HEK293 (cell line): ENCODE results near the gene DLX4.
A peak's percentile ranks its signal among the peaks of the same experiment; 100 is the strongest.

ENCODE experiments used
- CTCF ChIA-PET: fragments of 350-600 bp; formaldehyde crosslinking; extraction: SDS; loops from one replicate; lab custom pipeline; 2021; ENCODE audit warnings: antibody characterized with exemption; lab: Yijun Ruan, JAX
- POLR2A ChIA-PET: fragments of 300-600 bp; formaldehyde crosslinking; extraction: SDS; loops from one replicate; lab custom pipeline; 2020; ENCODE audit warnings: antibody characterized with exemption, inconsistent platforms; lab: Yijun Ruan, JAX
- H3K27ac ChIP-seq: fragments of 200-500 bp; sonication (Bioruptor generic); 2 replicates; pipeline ENCODE4 v1.5.1; 2014; ENCODE audit warnings: low read depth, low read length, control low read depth, inconsistent platforms; ENCODE audit errors: extremely low read depth
- H3K36me3 ChIP-seq, 2 experiments: fragments of 200-500 bp in 1 of 2; sonication (Bioruptor generic) in 1 of 2; 1 replicate in 1 of 2; 2 replicates in 1 of 2; pipeline ENCODE4 v1.5.1; 2014 to 2017; ENCODE audit warnings: inconsistent platforms in 2 of 2, low read length in 2 of 2; ENCODE audit not compliant: control insufficient read depth in 2 of 2, insufficient read depth in 1 of 2
- H3K4me1 ChIP-seq: fragments of 200-500 bp; sonication (Bioruptor generic); 2 replicates; pipeline ENCODE4 v1.5.1; 2014; ENCODE audit warnings: mild to moderate bottlenecking, low read length, inconsistent platforms; ENCODE audit not compliant: control insufficient read depth, insufficient read depth
- H3K4me3 ChIP-seq: 2 replicates; pipeline ENCODE4 v1.5.1; 2011; ENCODE audit warnings: low read depth, mild to moderate bottlenecking, control low read depth, low read length, moderate library complexity
- H3K9me3 ChIP-seq: fragments of 200-500 bp; sonication (Bioruptor generic); 2 replicates; pipeline ENCODE4 v1.5.1; 2014; ENCODE audit warnings: low read depth, low read length, inconsistent platforms; ENCODE audit not compliant: control insufficient read depth, insufficient read depth
- GLI2 ChIP-seq: fragments of 450-650 bp; formaldehyde crosslinking; IDR thresholded peaks from 2 replicates; pipeline ENCODE4; 2017; ENCODE audit warnings: missing biosample characterization, missing genetic modification characterization, low read depth, borderline replicate concordance
- GLI4 ChIP-seq: fragments of 450-650 bp; formaldehyde crosslinking; IDR thresholded peaks from 2 replicates; pipeline ENCODE4 v1.5.1; 2016; ENCODE audit warnings: missing biosample characterization, missing genetic modification characterization
- GLIS2 ChIP-seq: fragments of 450-650 bp; formaldehyde crosslinking; IDR thresholded peaks from 2 replicates; pipeline ENCODE4 v1.5.1; 2016; ENCODE audit warnings: missing biosample characterization, missing genetic modification characterization
- HOXA7 ChIP-seq: sonication (generic); formaldehyde crosslinking; IDR thresholded peaks from 2 replicates; pipeline ENCODE4 v1.8.1; 2022; ENCODE audit warnings: missing genetic modification reagents, borderline replicate concordance
- HOXC10 ChIP-seq: sonication (generic); formaldehyde crosslinking; IDR thresholded peaks from 2 replicates; pipeline ENCODE4 v1.8.1; 2023; ENCODE audit warnings: mild to moderate bottlenecking, missing genetic modification reagents
- MEIS1 ChIP-seq: sonication (generic); formaldehyde crosslinking; IDR thresholded peaks from 2 replicates; pipeline ENCODE4 v1.8.1; 2022; ENCODE audit warnings: missing genetic modification reagents, mild to moderate bottlenecking, borderline replicate concordance
- SCRT1 ChIP-seq: fragments of 450-650 bp; formaldehyde crosslinking; IDR thresholded peaks from 2 replicates; pipeline ENCODE4 v1.5.1; 2016; ENCODE audit warnings: missing biosample characterization, missing genetic modification characterization, borderline replicate concordance
- SP2 ChIP-seq: fragments of 450-650 bp; formaldehyde crosslinking; IDR thresholded peaks from 2 replicates; pipeline ENCODE4 v1.5.1; 2016; ENCODE audit warnings: missing biosample characterization, missing genetic modification characterization
- SP3 ChIP-seq: fragments of 450-650 bp; formaldehyde crosslinking; IDR thresholded peaks from 2 replicates; pipeline ENCODE4 v1.5.1; 2016; ENCODE audit warnings: missing biosample characterization, missing genetic modification characterization
- ZBTB17 ChIP-seq: fragments of 450-650 bp; formaldehyde crosslinking; IDR thresholded peaks from 2 replicates; pipeline ENCODE4 v1.5.1; 2016; ENCODE audit warnings: missing biosample characterization, missing genetic modification characterization
- ZFP41 ChIP-seq: fragments of 450-650 bp; formaldehyde crosslinking; IDR thresholded peaks from 2 replicates; pipeline ENCODE4 v1.5.1; 2016; ENCODE audit warnings: missing biosample characterization, missing genetic modification characterization, borderline replicate concordance
- ZNF121 ChIP-seq: fragments of 450-650 bp; formaldehyde crosslinking; IDR thresholded peaks from 2 replicates; pipeline ENCODE4 v1.5.1; 2016; ENCODE audit warnings: missing biosample characterization, missing genetic modification characterization
- ZNF169 ChIP-seq: fragments of 450-650 bp; formaldehyde crosslinking; IDR thresholded peaks from 2 replicates; pipeline ENCODE4 v1.5.1; 2016; ENCODE audit warnings: missing biosample characterization, missing genetic modification characterization
- ZNF335 ChIP-seq: fragments of 450-650 bp; formaldehyde crosslinking; conservative IDR thresholded peaks from 2 replicates; pipeline ENCODE4 v1.5.1; 2016; ENCODE audit warnings: missing biosample characterization, missing genetic modification characterization
- ZNF354C ChIP-seq: fragments of 450-650 bp; formaldehyde crosslinking; IDR thresholded peaks from 2 replicates; pipeline ENCODE4 v1.5.1; 2016; ENCODE audit warnings: missing biosample characterization, missing genetic modification characterization, low read depth, borderline replicate concordance
- ZNF48 ChIP-seq: fragments of 450-650 bp; formaldehyde crosslinking; IDR thresholded peaks from 2 replicates; pipeline ENCODE4 v1.5.1; 2016; ENCODE audit warnings: missing biosample characterization, missing genetic modification characterization
- ZNF571 ChIP-seq: fragments of 450-650 bp; formaldehyde crosslinking; IDR thresholded peaks from 2 replicates; pipeline ENCODE4 v1.5.0; 2017; ENCODE audit warnings: missing biosample characterization, missing genetic modification characterization
- ZNF664 ChIP-seq: fragments of 450-650 bp; formaldehyde crosslinking; IDR thresholded peaks from 2 replicates; pipeline ENCODE4 v1.5.1; 2016; ENCODE audit warnings: missing biosample characterization, missing genetic modification characterization
- ZNF747 ChIP-seq: fragments of 450-650 bp; formaldehyde crosslinking; IDR thresholded peaks from 2 replicates; pipeline ENCODE4 v1.5.1; 2016; ENCODE audit warnings: missing biosample characterization, missing genetic modification characterization
- ZNF76 ChIP-seq: fragments of 450-650 bp; formaldehyde crosslinking; IDR thresholded peaks from 2 replicates; pipeline ENCODE4; 2016; ENCODE audit warnings: low read depth, missing biosample characterization, missing genetic modification characterization, borderline replicate concordance
- ZNF791 ChIP-seq: fragments of 450-650 bp; formaldehyde crosslinking; IDR thresholded peaks from 2 replicates; pipeline ENCODE4 v1.5.1; 2016; ENCODE audit warnings: missing biosample characterization, missing genetic modification characterization
- ZSCAN16 ChIP-seq: fragments of 450-650 bp; formaldehyde crosslinking; IDR thresholded peaks from 2 replicates; pipeline ENCODE4 v1.5.1; 2016; ENCODE audit warnings: missing biosample characterization, missing genetic modification characterization
- ZXDB ChIP-seq: fragments of 450-650 bp; formaldehyde crosslinking; IDR thresholded peaks from 2 replicates; pipeline ENCODE4 v1.5.1; 2016; ENCODE audit warnings: missing biosample characterization, missing genetic modification characterization
- TF ChIP-seq, protein P1 (sequence below): sonication (generic); formaldehyde crosslinking; IDR thresholded peaks from 2 replicates; pipeline ENCODE4 v1.8.1; 2022; ENCODE audit warnings: mild to moderate bottlenecking, moderate library complexity, missing genetic modification reagents
- TF ChIP-seq, protein P2 (sequence below): fragments of 450-650 bp; formaldehyde crosslinking; IDR thresholded peaks from 2 replicates; pipeline ENCODE4 v1.5.0; 2017; ENCODE audit warnings: missing biosample characterization, missing genetic modification characterization, borderline replicate concordance
- TF ChIP-seq, protein P3 (sequence below): fragments of 450-650 bp; IDR thresholded peaks from 2 replicates; pipeline ENCODE4 v1.5.1; 2018; ENCODE audit warnings: missing biosample characterization, missing genetic modification characterization
- TF ChIP-seq, protein P4 (sequence below): fragments of 450-650 bp; formaldehyde crosslinking; IDR thresholded peaks from 2 replicates; pipeline ENCODE4 v1.5.1; 2016; ENCODE audit warnings: missing biosample characterization, missing genetic modification characterization

DLX4 gene

DNA sequence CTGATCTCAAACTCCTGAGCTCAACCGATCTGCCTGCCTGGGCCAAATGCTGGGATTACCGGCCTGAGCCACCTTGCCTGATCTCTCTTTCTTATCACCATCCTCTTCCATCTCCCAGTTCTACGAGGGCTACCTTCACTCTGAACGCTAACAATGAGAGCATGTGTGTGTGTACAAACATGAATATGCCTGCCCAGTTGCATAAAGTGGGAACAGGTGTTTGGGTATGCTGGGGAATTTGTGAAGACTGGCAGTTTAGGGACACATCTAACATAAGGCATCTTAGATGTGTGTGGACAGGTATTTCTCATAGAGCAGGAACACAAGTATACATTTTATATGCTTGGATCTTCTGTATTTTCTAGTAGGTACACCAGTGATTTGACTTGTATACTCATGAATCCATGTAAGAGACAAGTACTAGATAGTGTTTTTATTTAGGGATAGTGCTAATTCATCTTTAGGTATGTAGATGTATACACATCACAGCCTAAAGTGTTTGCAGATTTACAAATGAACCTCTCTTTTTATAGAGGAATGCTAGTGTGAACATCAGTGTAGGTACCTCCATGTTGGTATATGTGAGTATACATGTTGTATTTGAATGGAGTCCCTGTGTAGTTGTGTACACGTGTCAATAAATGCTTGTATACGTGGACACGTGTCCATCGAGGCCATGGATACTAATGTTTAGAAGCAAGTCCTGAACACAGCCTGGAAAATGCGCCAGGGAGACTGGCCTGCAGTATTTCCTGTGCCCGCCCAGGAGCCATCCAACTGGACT is 1.2 kb upstream of the DLX4 start:
- Histone ChIP-seq H3K4me3 (peak overlapping the region; percentile 70), H3K36me3 (no peaks in the 10 kb centered on the region), H3K27ac (peak overlapping the region; percentile 84; the same call in 1 of the 2 replicates)
- CTCF ChIA-PET, result interaction anchor here (0.6 to 3.2 kb wide), 6 partner anchors 15 to 1157 kb away, joined by 3 to 23 read pairs (median 4); no protein-coding TSS in a partner anchor
- no peak for TF ChIP-seq HOXA7 (CRISPR knock-in tag)
- TF ChIP-seq ZNF335 (tag by site-specific recombination), result peak; percentile 89; the same call in 1 of the 2 replicates
- no peak for TF ChIP-seq ZNF791 (tag by site-specific recombination)
- no peak for TF ChIP-seq ZNF48
- TF ChIP-seq ZNF76 (tag by site-specific recombination), result no peak
- TF ChIP-seq, all 188 proteins: peak for 1
- POLR2A ChIA-PET, result no interaction called here
- Histone ChIP-seq H3K4me1 (no peaks in the 10 kb centered on the region), H3K9me3 (no peaks in the 10 kb centered on the region)

DNA sequence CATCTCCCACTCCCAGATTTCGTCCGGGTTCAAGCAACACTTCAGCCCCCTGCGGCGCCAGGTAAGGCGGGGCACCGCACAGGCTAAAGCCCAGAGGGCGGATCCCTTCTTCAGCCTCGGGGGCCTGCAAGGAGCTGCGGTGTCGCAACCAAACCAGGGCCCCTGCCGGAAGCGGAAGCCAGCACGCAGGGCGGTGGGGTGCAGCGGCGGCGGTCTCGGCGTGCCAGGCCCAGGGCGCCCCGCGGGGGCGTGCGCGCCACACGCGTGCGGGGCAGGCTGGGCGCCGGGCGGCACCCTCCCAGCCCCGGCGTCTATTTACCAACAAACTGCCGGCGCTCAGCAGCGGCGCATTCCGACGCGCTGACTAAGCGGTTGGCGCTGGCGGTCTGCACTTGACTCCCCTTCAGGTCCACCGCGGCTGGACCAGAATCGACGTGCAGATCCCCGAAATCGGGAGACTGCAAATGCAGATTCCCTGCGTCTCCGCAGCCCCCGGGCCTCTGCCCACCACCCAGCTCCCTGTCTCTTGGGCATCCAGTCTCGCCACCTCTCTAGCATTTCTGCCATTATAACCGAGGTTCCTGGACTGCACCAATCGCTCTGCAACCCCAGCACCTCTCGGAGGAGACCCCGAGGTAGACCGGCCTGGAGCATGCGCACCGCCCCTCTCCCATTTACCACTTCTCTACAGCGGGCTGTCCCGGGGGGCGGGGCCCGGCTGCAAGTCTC is 421 bp upstream of the DLX4 start:
- Histone ChIP-seq H3K4me1 (no peaks in the 10 kb centered on the region), H3K36me3 (no peaks in the 10 kb centered on the region), H3K4me3 (peak overlapping the region; percentile 70), H3K9me3 (no peaks in the 10 kb centered on the region), H3K27ac (peak overlapping the region; percentile 84)
- CTCF ChIA-PET, result interaction anchor here (0.8 to 3.2 kb wide), 3 partner anchors 16 to 125 kb away, joined by 3 to 23 read pairs (median 4); no protein-coding TSS in a partner anchor
- POLR2A ChIA-PET, result interaction anchor here (0.6 kb wide), 1 partner anchor 8 kb away, joined by 5 read pairs; no protein-coding TSS in a partner anchor
- TF ChIP-seq ZFP41 (tag by site-specific recombination) (no peak), GLI2 (tag by site-specific recombination) (no peak), ZBTB17 (tag by site-specific recombination) (peak; percentile 92), SCRT1 (tag by site-specific recombination) (no peak), MEIS1 (no peak), ZNF121 (tag by site-specific recombination) (no peak), ZNF354C (no peak), HOXC10 (no peak), ZNF571 (tag by site-specific recombination) (no peak), GLI4 (no peak), ZNF791 (tag by site-specific recombination) (no peak), ZSCAN16 (tag by site-specific recombination) (no peak), SP3 (tag by site-specific recombination) (no peak), SP2 (tag by site-specific recombination) (peak; percentile 59), ZNF747 (tag by site-specific recombination) (no peak), GLIS2 (tag by site-specific recombination) (no peak), ZNF169 (tag by site-specific recombination) (no peak), ZNF664 (tag by site-specific recombination) (no peak), ZXDB (tag by site-specific recombination) (0 out of 2 replicates have a peak, but pooled peaks have one; percentile 63)
- TF ChIP-seq, protein P1, sequence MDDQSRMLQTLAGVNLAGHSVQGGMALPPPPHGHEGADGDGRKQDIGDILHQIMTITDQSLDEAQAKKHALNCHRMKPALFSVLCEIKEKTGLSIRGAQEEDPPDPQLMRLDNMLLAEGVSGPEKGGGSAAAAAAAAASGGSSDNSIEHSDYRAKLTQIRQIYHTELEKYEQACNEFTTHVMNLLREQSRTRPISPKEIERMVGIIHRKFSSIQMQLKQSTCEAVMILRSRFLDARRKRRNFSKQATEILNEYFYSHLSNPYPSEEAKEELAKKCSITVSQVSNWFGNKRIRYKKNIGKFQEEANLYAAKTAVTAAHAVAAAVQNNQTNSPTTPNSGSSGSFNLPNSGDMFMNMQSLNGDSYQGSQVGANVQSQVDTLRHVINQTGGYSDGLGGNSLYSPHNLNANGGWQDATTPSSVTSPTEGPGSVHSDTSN (CRISPR knock-in tag), result no peak; the same call in 1 of the 2 replicates
- TF ChIP-seq, protein P2, sequence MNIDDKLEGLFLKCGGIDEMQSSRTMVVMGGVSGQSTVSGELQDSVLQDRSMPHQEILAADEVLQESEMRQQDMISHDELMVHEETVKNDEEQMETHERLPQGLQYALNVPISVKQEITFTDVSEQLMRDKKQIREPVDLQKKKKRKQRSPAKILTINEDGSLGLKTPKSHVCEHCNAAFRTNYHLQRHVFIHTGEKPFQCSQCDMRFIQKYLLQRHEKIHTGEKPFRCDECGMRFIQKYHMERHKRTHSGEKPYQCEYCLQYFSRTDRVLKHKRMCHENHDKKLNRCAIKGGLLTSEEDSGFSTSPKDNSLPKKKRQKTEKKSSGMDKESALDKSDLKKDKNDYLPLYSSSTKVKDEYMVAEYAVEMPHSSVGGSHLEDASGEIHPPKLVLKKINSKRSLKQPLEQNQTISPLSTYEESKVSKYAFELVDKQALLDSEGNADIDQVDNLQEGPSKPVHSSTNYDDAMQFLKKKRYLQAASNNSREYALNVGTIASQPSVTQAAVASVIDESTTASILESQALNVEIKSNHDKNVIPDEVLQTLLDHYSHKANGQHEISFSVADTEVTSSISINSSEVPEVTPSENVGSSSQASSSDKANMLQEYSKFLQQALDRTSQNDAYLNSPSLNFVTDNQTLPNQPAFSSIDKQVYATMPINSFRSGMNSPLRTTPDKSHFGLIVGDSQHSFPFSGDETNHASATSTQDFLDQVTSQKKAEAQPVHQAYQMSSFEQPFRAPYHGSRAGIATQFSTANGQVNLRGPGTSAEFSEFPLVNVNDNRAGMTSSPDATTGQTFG (tag by site-specific recombination), result no peak
- TF ChIP-seq, protein P3, sequence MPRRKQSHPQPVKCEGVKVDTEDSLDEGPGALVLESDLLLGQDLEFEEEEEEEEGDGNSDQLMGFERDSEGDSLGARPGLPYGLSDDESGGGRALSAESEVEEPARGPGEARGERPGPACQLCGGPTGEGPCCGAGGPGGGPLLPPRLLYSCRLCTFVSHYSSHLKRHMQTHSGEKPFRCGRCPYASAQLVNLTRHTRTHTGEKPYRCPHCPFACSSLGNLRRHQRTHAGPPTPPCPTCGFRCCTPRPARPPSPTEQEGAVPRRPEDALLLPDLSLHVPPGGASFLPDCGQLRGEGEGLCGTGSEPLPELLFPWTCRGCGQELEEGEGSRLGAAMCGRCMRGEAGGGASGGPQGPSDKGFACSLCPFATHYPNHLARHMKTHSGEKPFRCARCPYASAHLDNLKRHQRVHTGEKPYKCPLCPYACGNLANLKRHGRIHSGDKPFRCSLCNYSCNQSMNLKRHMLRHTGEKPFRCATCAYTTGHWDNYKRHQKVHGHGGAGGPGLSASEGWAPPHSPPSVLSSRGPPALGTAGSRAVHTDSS (tag by site-specific recombination), result peak; percentile 40; the same call in 1 of the 2 replicates
- TF ChIP-seq, protein P4, sequence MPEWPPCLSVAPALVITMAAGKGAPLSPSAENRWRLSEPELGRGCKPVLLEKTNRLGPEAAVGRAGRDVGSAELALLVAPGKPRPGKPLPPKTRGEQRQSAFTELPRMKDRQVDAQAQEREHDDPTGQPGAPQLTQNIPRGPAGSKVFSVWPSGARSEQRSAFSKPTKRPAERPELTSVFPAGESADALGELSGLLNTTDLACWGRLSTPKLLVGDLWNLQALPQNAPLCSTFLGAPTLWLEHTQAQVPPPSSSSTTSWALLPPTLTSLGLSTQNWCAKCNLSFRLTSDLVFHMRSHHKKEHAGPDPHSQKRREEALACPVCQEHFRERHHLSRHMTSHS (tag by site-specific recombination), result no peak
